HCT116 (cell line): ENCODE results near the gene IDI1. TPM values are rescaled to one million over a fixed set of nuclear protein-coding genes. Genes with fewer than 3 reads are reported as not detected.

ENCODE experiments used
- ATAC-seq: fragments of 200-7000 bp; cut with Tn5 transposase; 2 replicates; pipeline ENCODE4 v1.9.1; 2020; ENCODE audit warnings: mild to moderate bottlenecking, moderate library complexity
- BruUV-seq: library from RNA; stranded (reverse); fragments of 400-500 nt; replicated peaks from 2 replicates; lab custom pipeline; 2021; lab: Mats Ljungman, UMichigan
- CTCF ChIA-PET: fragments of 300-600 bp; sonication (Branson Sonifier 250); formaldehyde crosslinking; loops from one replicate; lab custom pipeline; 2021; ENCODE audit warnings: antibody characterized with exemption; lab: Charles Lee
- POLR2A ChIA-PET: fragments of 300-600, 350-600 bp; sonication (Branson Sonifier 250); formaldehyde crosslinking; loops from one replicate; lab custom pipeline; 2021; ENCODE audit warnings: antibody characterized with exemption; lab: Charles Lee
- RAD21 ChIA-PET, 2 experiments: fragments of 300-600 bp; sonication (Branson Sonifier 250); formaldehyde crosslinking; loops; one replicate each; lab custom pipeline; 2023; ENCODE audit warnings: low total read pairs in 2 of 2; ENCODE audit not compliant: uncharacterized antibody in 2 of 2, unreplicated experiment in 2 of 2, low non-redundant PET in 1 of 2; lab: Charles Lee
- DNase-seq: peaks from one replicate; pipeline ENCODE4 v3.0.0-alpha.2; 2010; ENCODE audit warnings: low read depth, low spot score
- H2AFZ ChIP-seq: fragments of 200-600 bp; shearing (Covaris generic), sonication (generic); 2 replicates; pipeline ENCODE4 v1.6.1; 2017; ENCODE audit warnings: low read depth, mixed run types, mixed read lengths, antibody characterized with exemption, low read length; ENCODE audit not compliant: poor library complexity, severe bottlenecking
- H3K27ac ChIP-seq: 2 replicates; pipeline ENCODE4 v1.5.1; 2012; ENCODE audit warnings: low read depth, low read length
- H3K27me3 ChIP-seq: fragments of 200-600 bp; sonication (generic); 2 replicates; pipeline ENCODE4 v1.6.1; 2016; ENCODE audit warnings: mixed run types, low read length, mixed read lengths; ENCODE audit not compliant: insufficient read depth
- H3K36me3 ChIP-seq, 2 experiments: fragments of 200-500 bp in 1 of 2; fragments of 200-600 bp in 1 of 2; sonication (Bioruptor generic) in 1 of 2; sonication (generic) in 1 of 2; 2 replicates each; pipeline versions ENCODE4 v1.5.1 to v1.6.1; 2014 to 2016; ENCODE audit warnings: low read length in 2 of 2, inconsistent platforms in 1 of 2, mixed read lengths in 1 of 2, mixed run types in 1 of 2; ENCODE audit not compliant: insufficient read depth in 2 of 2, control insufficient read depth in 1 of 2
- H3K4me1 ChIP-seq, 2 experiments: fragments of 200-600 bp in 1 of 2; sonication (generic) in 1 of 2; 2 replicates each; pipeline versions ENCODE4 v1.5.1 to v1.6.1; 2012 to 2017; ENCODE audit warnings: low read length in 2 of 2, inconsistent platforms in 1 of 2, mild to moderate bottlenecking in 1 of 2, mixed read lengths in 1 of 2, mixed run types in 1 of 2, moderate library complexity in 1 of 2; ENCODE audit not compliant: insufficient read depth in 2 of 2, control insufficient read depth in 1 of 2
- H3K4me2 ChIP-seq: fragments of 200-600 bp; sonication (generic); 2 replicates; pipeline ENCODE4 v1.6.1; 2017; ENCODE audit warnings: mixed run types, low read length, mixed read lengths
- H3K4me3 ChIP-seq, 2 experiments: fragments of 200-600 bp in 1 of 2; sonication (generic) in 1 of 2; replicated peaks in 1 of 2; 2 replicates each; pipeline ENCODE4 v1.5.1; 2011 to 2016; ENCODE audit warnings: low read length in 2 of 2, control low read depth in 1 of 2, low read depth in 1 of 2, mild to moderate bottlenecking in 1 of 2, mixed read lengths in 1 of 2, mixed run types in 1 of 2
- H3K79me2 ChIP-seq: fragments of 200-600 bp; sonication (generic); 2 replicates; pipeline ENCODE4 v1.6.1; 2017; ENCODE audit warnings: mild to moderate bottlenecking, mixed run types, low read length, moderate library complexity, mixed read lengths; ENCODE audit not compliant: insufficient read depth
- H3K9ac ChIP-seq: fragments of 200-600 bp; sonication (generic); 2 replicates; pipeline ENCODE4 v1.6.1; 2016; ENCODE audit warnings: low read length, mixed read lengths
- H3K9me2 ChIP-seq: fragments of 200-600 bp; sonication (generic), shearing (Covaris generic); 2 replicates; pipeline ENCODE4 v1.6.1; 2017; ENCODE audit warnings: mixed run types, mild to moderate bottlenecking, moderate library complexity; ENCODE audit not compliant: insufficient read depth
- H3K9me3 ChIP-seq, 2 experiments: fragments of 200-500 bp in 1 of 2; fragments of 200-600 bp in 1 of 2; sonication (Bioruptor generic) in 1 of 2; sonication (generic) in 1 of 2; 2 replicates each; pipeline ENCODE4 v1.6.1; 2014 to 2017; ENCODE audit warnings: low read length in 2 of 2, mixed read lengths in 2 of 2, inconsistent platforms in 1 of 2, low read depth in 1 of 2, mild to moderate bottlenecking in 1 of 2, mixed run types in 1 of 2, moderate library complexity in 1 of 2; ENCODE audit not compliant: control insufficient read depth in 1 of 2, insufficient read depth in 1 of 2
- H4K20me1 ChIP-seq: fragments of 200-600 bp; sonication (generic), shearing (Covaris generic); 2 replicates; pipeline ENCODE4 v1.6.1; 2017; ENCODE audit warnings: mixed run types, mild to moderate bottlenecking, moderate library complexity; ENCODE audit not compliant: insufficient read depth
- CBX3 ChIP-seq: IDR thresholded peaks from 2 replicates; pipeline ENCODE4 v1.6.1; 2012; ENCODE audit warnings: low read depth
- ELF1 ChIP-seq: IDR thresholded peaks from 2 replicates; pipeline ENCODE4 v1.6.1; 2012; ENCODE audit warnings: low read depth, borderline replicate concordance
- EZH2phosphoT487 ChIP-seq: fragments of 200-600 bp; IDR thresholded peaks from 2 replicates; pipeline ENCODE4 v1.6.1; 2018; ENCODE audit warnings: antibody characterized with exemption, borderline replicate concordance
- FOSL1 ChIP-seq: IDR thresholded peaks from 2 replicates; pipeline ENCODE4 v1.6.1; 2012; ENCODE audit warnings: low read depth
- JUND ChIP-seq: IDR thresholded peaks from 2 replicates; pipeline ENCODE4 v1.6.1; 2012
- SRF ChIP-seq: IDR thresholded peaks from 2 replicates; pipeline ENCODE4 v1.6.1; 2012; ENCODE audit warnings: low read depth
- ZFX ChIP-seq: fragments of 450-650 bp; IDR thresholded peaks from 2 replicates; pipeline ENCODE4 v1.6.1; 2017
- ZNF274 ChIP-seq: fragments of 200-500 bp; sonication (Bioruptor generic); IDR thresholded peaks from 2 replicates; pipeline ENCODE4 v1.6.1; 2014; ENCODE audit warnings: mild to moderate bottlenecking, low read depth, low read length, inconsistent platforms
- intact Hi-C: fragments of 100-400 bp; cut with micrococcal nuclease; formaldehyde crosslinking; loops from 2 replicates; pipeline ENCODE4 v1.10.0; 2022
- total RNA-seq: library from RNA; stranded (reverse); gene quantifications from one replicate; pipeline ENCODE4 v1.2.1, GENCODE V29; 2021; ENCODE audit not compliant: unreplicated experiment
- TF ChIP-seq, protein P1 (sequence below), 3 experiments: fragments of 200-600 bp in 1 of 3; sonication (generic) in 1 of 3; IDR thresholded peaks in 2 of 3; conservative IDR thresholded peaks in 1 of 3; 2 replicates each; pipeline ENCODE4 v1.5.1; 2012 to 2017; ENCODE audit warnings: low read depth in 2 of 3, low read length in 2 of 3, antibody characterized with exemption in 1 of 3, borderline replicate concordance in 1 of 3, control low read depth in 1 of 3, mild to moderate bottlenecking in 1 of 3, mixed read lengths in 1 of 3, mixed run types in 1 of 3, moderate library complexity in 1 of 3; ENCODE audit not compliant: insufficient read depth in 1 of 3
- TF ChIP-seq, protein P2 (sequence below): IDR thresholded peaks from 2 replicates; pipeline ENCODE4 v1.6.1; 2012; ENCODE audit warnings: low read depth
- TF ChIP-seq, protein P3 (sequence below): IDR thresholded peaks from 2 replicates; pipeline ENCODE4 v1.6.1; 2012

The IDI1 gene
- total RNA-seq, 1 experiment from 2014 or later: 37.8 TPM

DNA sequence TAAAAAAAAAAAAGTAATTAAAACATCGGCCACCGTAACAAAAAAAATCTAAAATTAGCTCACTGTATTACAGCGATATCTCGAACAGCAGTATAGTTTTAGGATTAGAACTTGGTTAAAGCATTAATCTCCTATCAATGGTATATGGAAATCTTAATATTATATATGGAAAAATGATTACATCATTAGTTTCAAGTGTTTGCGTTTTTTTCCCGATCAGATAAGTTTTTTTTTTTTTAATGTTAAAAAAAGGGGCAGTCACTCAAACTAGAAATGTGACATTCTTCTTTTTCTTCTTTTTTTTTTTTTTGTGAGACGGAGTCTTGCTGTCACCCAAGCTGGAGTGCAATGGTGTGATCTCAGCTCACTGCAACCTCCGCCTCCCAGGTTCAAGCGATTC, 7.4 kb downstream of the IDI1 start:
- H3K36me3 ChIP-seq: peaks cover 16 to 26% of the 10 kb centered on the region in 2 experiments
- H3K79me2 ChIP-seq: peaks cover 27% of the 10 kb centered on the region
- POLR2A ChIA-PET: no interaction called here
- no peak for TF ChIP-seq SRF
- TF ChIP-seq ZNF274: no peak
- TF ChIP-seq, protein P1, sequence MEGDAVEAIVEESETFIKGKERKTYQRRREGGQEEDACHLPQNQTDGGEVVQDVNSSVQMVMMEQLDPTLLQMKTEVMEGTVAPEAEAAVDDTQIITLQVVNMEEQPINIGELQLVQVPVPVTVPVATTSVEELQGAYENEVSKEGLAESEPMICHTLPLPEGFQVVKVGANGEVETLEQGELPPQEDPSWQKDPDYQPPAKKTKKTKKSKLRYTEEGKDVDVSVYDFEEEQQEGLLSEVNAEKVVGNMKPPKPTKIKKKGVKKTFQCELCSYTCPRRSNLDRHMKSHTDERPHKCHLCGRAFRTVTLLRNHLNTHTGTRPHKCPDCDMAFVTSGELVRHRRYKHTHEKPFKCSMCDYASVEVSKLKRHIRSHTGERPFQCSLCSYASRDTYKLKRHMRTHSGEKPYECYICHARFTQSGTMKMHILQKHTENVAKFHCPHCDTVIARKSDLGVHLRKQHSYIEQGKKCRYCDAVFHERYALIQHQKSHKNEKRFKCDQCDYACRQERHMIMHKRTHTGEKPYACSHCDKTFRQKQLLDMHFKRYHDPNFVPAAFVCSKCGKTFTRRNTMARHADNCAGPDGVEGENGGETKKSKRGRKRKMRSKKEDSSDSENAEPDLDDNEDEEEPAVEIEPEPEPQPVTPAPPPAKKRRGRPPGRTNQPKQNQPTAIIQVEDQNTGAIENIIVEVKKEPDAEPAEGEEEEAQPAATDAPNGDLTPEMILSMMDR (IDR thresholded peaks at IDR 0.05 in 2 of 3, conservative IDR thresholded peaks at IDR 0.05 in 1 of 3; ENCODE audit: borderline replicate concordance in 1 of 3, insufficient read depth in 1 of 3, low read depth in 2 of 3, low read length in 2 of 3): no peak
- no peak for TF ChIP-seq JUND
- intact Hi-C loops: no loop called here
- H3K4me3 ChIP-seq: no peak overlapping the region
- no peak overlapping the region for H3K4me2 ChIP-seq
- BruUV-seq: no TSS peak
- CTCF ChIA-PET: no interaction called here
- ATAC-seq (no peak), DNase-seq (no peak)
- no peak overlapping the region for H3K9ac ChIP-seq
- H3K9me3 ChIP-seq: no peaks in the 10 kb centered on the region
- no peaks in the 10 kb centered on the region; the same call in 1 of the 2 replicates for H4K20me1 ChIP-seq
- no peaks in the 10 kb centered on the region for H3K27me3 ChIP-seq
- H3K4me1 ChIP-seq: no peaks in the 10 kb centered on the region
- RAD21 ChIA-PET: no interaction called here
- H3K27ac ChIP-seq: no peak overlapping the region
- H3K9me2 ChIP-seq: no peaks in the 10 kb centered on the region
- H2AFZ ChIP-seq: no peak overlapping the region

DNA sequence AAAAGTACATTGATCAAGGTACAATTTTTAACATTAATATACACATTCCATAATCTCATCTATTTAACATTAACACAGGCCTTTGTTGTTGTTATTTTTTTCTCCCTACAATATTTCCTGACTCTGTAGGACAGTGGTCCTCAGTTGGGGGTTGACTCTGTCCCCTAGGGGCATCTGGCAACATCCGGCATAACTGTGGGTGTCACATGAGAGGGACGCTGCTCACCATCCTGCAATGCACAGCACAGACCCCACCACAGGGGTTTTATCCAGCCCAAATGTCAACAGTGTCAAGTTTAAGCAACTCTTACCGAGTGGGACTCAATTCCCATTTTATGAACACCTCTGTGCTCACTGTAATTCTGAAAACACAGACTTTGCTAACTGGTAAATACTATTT, 8.8 kb downstream of the IDI1 start:
- Histone ChIP-seq H3K9ac (no peak overlapping the region), H3K27me3 (no peaks in the 10 kb centered on the region), H4K20me1 (no peaks in the 10 kb centered on the region), H3K79me2 (peaks cover 14% of the 10 kb centered on the region), H3K4me3 (no peak overlapping the region), H3K9me2 (no peaks in the 10 kb centered on the region), H2AFZ (no peak overlapping the region), H3K4me2 (no peak overlapping the region), H3K27ac (no peak overlapping the region), H3K9me3 (no peaks in the 10 kb centered on the region), H3K36me3 (peaks cover 18 to 26% of the 10 kb centered on the region in 2 experiments), H3K4me1 (0 out of 4 replicates have a peak, but pooled peaks cover 0 to 3% of the 10 kb centered on the region in 2 experiments)
- TSS peak; percentile 6 for BruUV-seq
- ChIA-PET CTCF (no interaction called here), POLR2A (no interaction called here), RAD21 (no interaction called here)
- TF ChIP-seq, protein P1 (IDR thresholded peaks at IDR 0.05 in 2 of 3, conservative IDR thresholded peaks at IDR 0.05 in 1 of 3; ENCODE audit: borderline replicate concordance in 1 of 3, insufficient read depth in 1 of 3, low read depth in 2 of 3, low read length in 2 of 3): no peak
- no peak for TF ChIP-seq ELF1
- TF ChIP-seq CBX3: no peak
- TF ChIP-seq EZH2phosphoT487: no peak
- TF ChIP-seq, protein P2, sequence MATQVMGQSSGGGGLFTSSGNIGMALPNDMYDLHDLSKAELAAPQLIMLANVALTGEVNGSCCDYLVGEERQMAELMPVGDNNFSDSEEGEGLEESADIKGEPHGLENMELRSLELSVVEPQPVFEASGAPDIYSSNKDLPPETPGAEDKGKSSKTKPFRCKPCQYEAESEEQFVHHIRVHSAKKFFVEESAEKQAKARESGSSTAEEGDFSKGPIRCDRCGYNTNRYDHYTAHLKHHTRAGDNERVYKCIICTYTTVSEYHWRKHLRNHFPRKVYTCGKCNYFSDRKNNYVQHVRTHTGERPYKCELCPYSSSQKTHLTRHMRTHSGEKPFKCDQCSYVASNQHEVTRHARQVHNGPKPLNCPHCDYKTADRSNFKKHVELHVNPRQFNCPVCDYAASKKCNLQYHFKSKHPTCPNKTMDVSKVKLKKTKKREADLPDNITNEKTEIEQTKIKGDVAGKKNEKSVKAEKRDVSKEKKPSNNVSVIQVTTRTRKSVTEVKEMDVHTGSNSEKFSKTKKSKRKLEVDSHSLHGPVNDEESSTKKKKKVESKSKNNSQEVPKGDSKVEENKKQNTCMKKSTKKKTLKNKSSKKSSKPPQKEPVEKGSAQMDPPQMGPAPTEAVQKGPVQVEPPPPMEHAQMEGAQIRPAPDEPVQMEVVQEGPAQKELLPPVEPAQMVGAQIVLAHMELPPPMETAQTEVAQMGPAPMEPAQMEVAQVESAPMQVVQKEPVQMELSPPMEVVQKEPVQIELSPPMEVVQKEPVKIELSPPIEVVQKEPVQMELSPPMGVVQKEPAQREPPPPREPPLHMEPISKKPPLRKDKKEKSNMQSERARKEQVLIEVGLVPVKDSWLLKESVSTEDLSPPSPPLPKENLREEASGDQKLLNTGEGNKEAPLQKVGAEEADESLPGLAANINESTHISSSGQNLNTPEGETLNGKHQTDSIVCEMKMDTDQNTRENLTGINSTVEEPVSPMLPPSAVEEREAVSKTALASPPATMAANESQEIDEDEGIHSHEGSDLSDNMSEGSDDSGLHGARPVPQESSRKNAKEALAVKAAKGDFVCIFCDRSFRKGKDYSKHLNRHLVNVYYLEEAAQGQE: no peak
- no peak for TF ChIP-seq FOSL1
- TF ChIP-seq ZFX: no peak
- no peak for TF ChIP-seq ZNF274
- TF ChIP-seq, protein P3, sequence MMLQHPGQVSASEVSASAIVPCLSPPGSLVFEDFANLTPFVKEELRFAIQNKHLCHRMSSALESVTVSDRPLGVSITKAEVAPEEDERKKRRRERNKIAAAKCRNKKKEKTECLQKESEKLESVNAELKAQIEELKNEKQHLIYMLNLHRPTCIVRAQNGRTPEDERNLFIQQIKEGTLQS: no peak
- ATAC-seq (no peak), DNase-seq (no peak)
- intact Hi-C loops: no loop called here
